ENCODE data around the gene COL1A1. TPM values are rescaled to one million over a fixed set of nuclear protein-coding genes. Genes with fewer than 3 reads are reported as not detected.

COL1A1 gene
- total and polyA plus RNA-seq, 2 of the 13 experiments (the other 11 are each of a cell fraction or from before 2014, with no cell fraction given) = 0.05 TPM; not detected in 1

DNA sequence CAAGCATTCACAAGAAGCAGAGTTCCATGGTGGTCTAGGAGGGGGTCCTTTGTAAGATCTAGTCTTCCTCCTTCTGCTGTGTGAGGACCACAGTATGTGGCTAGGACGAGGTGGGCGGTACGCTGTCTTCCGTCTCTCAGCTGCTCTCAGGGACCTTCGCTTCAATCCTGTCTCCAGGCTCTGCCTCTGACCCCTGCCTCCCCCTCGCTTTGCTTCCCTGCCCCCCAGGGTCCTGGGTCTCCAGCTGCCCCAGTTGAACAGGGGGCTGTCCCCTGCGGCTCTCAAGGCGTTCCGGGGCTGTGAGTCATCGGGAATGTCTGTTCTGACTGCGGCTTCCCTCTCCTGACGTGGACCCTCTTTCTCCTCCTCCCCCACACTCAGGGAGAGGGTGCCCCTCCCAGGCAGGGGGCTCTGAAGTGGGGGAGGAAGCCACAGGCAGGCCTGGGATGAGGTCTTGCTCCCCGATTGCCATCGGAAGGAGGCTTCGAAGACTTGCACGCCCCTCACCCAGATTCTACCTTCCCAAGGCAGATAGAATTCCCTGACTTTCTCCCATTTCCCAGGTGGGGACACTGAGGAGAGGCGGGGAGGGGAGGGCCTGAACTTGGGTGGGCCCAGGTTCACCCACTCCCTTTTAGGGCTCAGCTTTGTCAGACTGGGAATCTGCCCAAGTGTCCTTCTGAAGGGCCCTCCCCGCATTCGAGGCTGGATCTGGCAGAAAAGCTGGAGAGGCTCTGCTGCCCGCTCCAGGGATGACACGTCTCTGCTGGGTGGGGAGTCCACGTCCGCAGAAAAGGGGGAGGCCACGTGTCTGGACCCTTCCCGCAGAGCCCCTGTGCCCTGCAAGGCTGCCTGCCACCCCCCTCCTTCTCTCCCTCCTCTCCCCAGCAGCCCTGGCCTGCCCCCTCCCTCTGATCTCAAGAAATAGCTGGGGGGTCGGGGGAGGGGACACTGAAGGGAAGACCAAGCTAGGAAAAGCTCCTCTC, 9.1 kb upstream of the COL1A1 start:
- FAIRE-seq (no peak), ATAC-seq (peak; percentile 52), DNase-seq (ENCODE audit: low spot score) (peak; percentile 77)
- 3% methylated on average over 15 of the region's 26 CpGs for WGBS (ENCODE audit: low lambda C conversion rate)
- Histone ChIP-seq H3K4me2 (ENCODE audit: low read depth, low read length) (peak overlapping the region; percentile 46), H3K79me2 (ENCODE audit: insufficient read depth, low read length) (no peaks in the 10 kb centered on the region), H3K9me3 (ENCODE audit: low read length) (no peaks in the 10 kb centered on the region), H4K20me1 (ENCODE audit: insufficient read depth, low read length) (no peaks in the 10 kb centered on the region), H3K4me1 (ENCODE audit: insufficient read depth, low read length) (peaks cover 61% of the 10 kb centered on the region), H3K4me3 (replicated peaks in 1 of 3; ENCODE audit: insufficient read depth in 1 of 3, low read depth in 2 of 3, low read length in 3 of 3) (peak overlapping the region in 2 of 3 experiments; percentile 7 to 25; a peak in 3 of 6 replicates), H3K9ac (ENCODE audit: insufficient read depth, low read depth, low read length) (no peak overlapping the region), H2AFZ (ENCODE audit: low read length) (no peak overlapping the region), H3K27ac (ENCODE audit: extremely low read length, insufficient read depth, low read length) (no peak overlapping the region), H3K36me3 (replicated peaks in 1 of 2; ENCODE audit: control insufficient read depth in 1 of 2, insufficient read depth in 2 of 2, low read length in 2 of 2) (no peaks in the 10 kb centered on the region), H3K27me3 (ENCODE audit: control insufficient read depth in 1 of 2, insufficient read depth in 2 of 2, low read length in 2 of 2) (peaks cover 2 to 54% of the 10 kb centered on the region in 2 experiments)
- intact Hi-C loops (cut with micrococcal nuclease; ENCODE audit: unreplicated experiment) (no loop called here), in situ Hi-C loops (cut with HindIII; ENCODE audit: extremely low pct_ligation_motif_present, low pct_unique_long_range_greater_than_20kb) (no loop called here)
- ChIA-PET CTCF (ENCODE audit: low intra/inter-chr PET ratio, low total read pairs) (interaction anchor here (0.6 kb wide), 1 partner anchor 15 kb away, joined by 3 read pairs; no protein-coding TSS in a partner anchor), POLR2A (interaction anchor here (0.8 to 1.3 kb wide), 3 partner anchors 9 to 509 kb away, joined by 3 read pairs; partner anchors contain the start of gene LUC7L3)
- BruUV-seq (replicated peaks) = no TSS peak
- TF ChIP-seq ZNF230 (CRISPR knock-in tag; IDR thresholded peaks at IDR 0.05) (no peak), ZSCAN25 (CRISPR knock-in tag; IDR thresholded peaks at IDR 0.05) (0 out of 2 replicates have a peak, but pooled peaks have one; percentile 20), ZNF569 (CRISPR knock-in tag; IDR thresholded peaks at IDR 0.05; ENCODE audit: borderline replicate concordance) (no peak), ZNF101 (CRISPR knock-in tag; IDR thresholded peaks at IDR 0.05; ENCODE audit: borderline replicate concordance, low read depth) (no peak), SP5 (CRISPR knock-in tag; IDR thresholded peaks at IDR 0.05; ENCODE audit: borderline replicate concordance, low read depth) (peak; percentile 28; the same call in 1 of the 2 replicates), ZNF615 (CRISPR knock-in tag; IDR thresholded peaks at IDR 0.05; ENCODE audit: borderline replicate concordance) (no peak), HES4 (CRISPR knock-in tag; IDR thresholded peaks at IDR 0.05; ENCODE audit: borderline replicate concordance) (no peak), SRSF1 (optimal IDR thresholded peaks at IDR 0.05; ENCODE audit: low read depth, low read length) (no peak), CHCHD3 (CRISPR knock-in tag; IDR thresholded peaks at IDR 0.05) (no peak), ZNF652 (CRISPR knock-in tag; IDR thresholded peaks at IDR 0.05; ENCODE audit: borderline replicate concordance, low read depth) (no peak), JUNB (CRISPR knock-in tag; IDR thresholded peaks at IDR 0.05; ENCODE audit: borderline replicate concordance) (peak; percentile 87), HIVEP1 (CRISPR knock-in tag; IDR thresholded peaks at IDR 0.05) (peak; percentile 56; the same call in 1 of the 2 replicates), PHF20 (CRISPR knock-in tag; IDR thresholded peaks at IDR 0.05) (no peak), RARG (CRISPR knock-in tag; IDR thresholded peaks at IDR 0.05; ENCODE audit: low read depth) (no peak)
- TF ChIP-seq, protein P1, sequence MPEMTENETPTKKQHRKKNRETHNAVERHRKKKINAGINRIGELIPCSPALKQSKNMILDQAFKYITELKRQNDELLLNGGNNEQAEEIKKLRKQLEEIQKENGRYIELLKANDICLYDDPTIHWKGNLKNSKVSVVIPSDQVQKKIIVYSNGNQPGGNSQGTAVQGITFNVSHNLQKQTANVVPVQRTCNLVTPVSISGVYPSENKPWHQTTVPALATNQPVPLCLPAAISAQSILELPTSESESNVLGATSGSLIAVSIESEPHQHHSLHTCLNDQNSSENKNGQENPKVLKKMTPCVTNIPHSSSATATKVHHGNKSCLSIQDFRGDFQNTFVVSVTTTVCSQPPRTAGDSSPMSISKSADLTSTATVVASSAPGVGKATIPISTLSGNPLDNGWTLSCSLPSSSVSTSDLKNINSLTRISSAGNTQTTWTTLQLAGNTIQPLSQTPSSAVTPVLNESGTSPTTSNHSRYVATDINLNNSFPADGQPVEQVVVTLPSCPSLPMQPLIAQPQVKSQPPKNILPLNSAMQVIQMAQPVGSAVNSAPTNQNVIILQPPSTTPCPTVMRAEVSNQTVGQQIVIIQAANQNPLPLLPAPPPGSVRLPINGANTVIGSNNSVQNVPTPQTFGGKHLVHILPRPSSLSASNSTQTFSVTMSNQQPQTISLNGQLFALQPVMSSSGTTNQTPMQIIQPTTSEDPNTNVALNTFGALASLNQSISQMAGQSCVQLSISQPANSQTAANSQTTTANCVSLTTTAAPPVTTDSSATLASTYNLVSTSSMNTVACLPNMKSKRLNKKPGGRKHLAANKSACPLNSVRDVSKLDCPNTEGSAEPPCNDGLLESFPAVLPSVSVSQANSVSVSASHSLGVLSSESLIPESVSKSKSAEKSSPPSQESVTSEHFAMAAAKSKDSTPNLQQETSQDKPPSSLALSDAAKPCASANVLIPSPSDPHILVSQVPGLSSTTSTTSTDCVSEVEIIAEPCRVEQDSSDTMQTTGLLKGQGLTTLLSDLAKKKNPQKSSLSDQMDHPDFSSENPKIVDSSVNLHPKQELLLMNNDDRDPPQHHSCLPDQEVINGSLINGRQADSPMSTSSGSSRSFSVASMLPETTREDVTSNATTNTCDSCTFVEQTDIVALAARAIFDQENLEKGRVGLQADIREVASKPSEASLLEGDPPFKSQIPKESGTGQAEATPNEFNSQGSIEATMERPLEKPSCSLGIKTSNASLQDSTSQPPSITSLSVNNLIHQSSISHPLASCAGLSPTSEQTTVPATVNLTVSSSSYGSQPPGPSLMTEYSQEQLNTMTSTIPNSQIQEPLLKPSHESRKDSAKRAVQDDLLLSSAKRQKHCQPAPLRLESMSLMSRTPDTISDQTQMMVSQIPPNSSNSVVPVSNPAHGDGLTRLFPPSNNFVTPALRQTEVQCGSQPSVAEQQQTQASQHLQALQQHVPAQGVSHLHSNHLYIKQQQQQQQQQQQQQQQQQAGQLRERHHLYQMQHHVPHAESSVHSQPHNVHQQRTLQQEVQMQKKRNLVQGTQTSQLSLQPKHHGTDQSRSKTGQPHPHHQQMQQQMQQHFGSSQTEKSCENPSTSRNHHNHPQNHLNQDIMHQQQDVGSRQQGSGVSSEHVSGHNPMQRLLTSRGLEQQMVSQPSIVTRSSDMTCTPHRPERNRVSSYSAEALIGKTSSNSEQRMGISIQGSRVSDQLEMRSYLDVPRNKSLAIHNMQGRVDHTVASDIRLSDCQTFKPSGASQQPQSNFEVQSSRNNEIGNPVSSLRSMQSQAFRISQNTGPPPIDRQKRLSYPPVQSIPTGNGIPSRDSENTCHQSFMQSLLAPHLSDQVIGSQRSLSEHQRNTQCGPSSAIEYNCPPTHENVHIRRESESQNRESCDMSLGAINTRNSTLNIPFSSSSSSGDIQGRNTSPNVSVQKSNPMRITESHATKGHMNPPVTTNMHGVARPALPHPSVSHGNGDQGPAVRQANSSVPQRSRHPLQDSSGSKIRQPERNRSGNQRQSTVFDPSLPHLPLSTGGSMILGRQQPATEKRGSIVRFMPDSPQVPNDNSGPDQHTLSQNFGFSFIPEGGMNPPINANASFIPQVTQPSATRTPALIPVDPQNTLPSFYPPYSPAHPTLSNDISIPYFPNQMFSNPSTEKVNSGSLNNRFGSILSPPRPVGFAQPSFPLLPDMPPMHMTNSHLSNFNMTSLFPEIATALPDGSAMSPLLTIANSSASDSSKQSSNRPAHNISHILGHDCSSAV (CRISPR knock-in tag; IDR thresholded peaks at IDR 0.05; ENCODE audit: borderline replicate concordance) = no peak
